GM19397 (cell line): ENCODE data around the gene ZNF177.
"Not testable (repeated sequence)": the region's sequence is repeated elsewhere in the genome, so short reads cannot be mapped to it uniquely, and the experiment has no call there.

Source experiments
- ATAC-seq: cut with Tn5 transposase; IDR thresholded peaks from one replicate; pipeline ENCODE4 v1.9.1; 2021; ENCODE audit warnings: mild to moderate bottlenecking, moderate library complexity; ENCODE audit not compliant: unreplicated experiment

ZNF177 gene

DNA sequence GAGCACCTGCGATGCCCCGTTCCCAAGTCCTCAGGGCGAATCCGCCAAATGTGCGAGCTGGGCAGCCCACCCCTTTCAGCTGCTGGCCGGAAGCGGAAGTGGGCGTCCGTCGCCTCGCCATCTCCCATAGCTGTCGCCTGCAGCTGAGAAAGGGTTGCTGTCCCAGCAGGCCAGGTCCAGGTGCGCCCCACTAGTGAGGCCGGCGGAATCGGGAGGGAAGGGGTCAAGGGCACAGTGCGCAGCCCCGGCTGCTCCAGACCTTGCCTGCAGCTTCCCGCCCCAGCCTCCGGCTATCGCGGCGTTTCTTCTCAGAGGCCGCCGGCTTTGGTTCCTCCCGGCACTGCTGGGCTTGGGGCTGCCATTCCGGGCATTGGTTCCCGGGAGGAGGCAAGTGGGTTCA is at the start of gene ZNF177:
Gene ZNF177, plus strand, starts transcription at position 109 of the 400 bp plus-strand sequence. CDS start 15,299 bp downstream, outside the sequence.
- no peak for ATAC-seq

DNA sequence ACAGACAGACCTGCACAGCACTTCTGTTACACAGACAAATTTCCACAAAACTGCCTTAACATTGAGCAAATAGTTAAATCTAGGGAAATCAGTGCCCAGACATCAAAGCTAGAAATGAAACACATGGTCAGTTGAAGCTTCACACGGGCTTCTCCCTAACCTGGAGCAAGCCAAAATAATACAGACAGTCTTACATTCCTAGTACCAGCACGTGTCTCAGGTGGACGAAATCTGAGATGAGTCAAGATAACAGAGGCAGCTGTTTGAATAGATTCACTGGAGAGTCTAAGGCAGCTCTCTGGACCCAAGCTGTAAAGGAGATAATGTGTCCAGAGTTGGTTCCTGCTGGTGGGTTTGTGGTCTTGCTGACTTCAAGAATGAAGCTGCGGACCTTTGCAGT is 49.1 kb upstream of the ZNF177 start:
- no peak for ATAC-seq

DNA sequence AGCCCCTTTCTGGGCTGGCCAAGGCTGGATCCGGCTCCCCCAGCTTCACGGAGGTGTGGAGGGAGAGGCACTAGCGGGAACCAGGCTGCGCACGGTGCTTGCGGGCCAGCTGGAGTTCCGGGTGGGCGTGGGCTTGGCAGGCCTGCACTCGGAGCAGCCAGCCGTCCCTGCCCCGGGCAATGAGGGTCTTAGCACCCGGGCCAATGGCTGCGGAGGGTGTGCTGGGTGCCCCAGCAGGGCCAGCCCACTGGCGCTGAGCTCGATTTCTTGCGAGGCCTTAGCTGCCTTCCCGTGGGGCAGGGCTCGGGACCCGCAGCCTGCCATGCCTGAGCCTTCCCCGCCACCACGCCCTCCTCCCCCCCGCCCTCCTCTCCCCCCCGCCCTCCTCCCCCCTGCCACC is 41.5 kb upstream of the ZNF177 start:
- ATAC-seq = no peak

DNA sequence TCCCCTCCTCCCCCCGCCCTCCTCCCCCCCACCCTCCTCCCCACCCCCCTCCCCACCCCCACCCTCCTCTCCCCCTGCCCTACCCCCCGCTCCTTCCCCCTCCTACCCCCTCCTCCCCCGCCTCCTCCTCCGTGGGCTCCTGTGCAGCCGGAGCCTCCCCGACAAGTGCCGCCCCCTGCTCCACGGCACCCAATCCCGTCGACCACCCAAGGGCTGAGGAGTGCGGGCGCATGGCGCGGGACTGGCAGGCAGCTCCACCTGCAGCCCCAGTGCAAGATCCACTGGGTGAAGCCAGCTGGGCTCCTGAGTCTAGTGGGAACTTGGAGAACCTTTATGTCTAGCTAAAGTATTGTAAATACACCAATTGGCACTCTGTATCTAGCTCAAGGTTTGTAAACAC is 41.1 kb upstream of the ZNF177 start:
- ATAC-seq = not testable (repeated sequence)

DNA sequence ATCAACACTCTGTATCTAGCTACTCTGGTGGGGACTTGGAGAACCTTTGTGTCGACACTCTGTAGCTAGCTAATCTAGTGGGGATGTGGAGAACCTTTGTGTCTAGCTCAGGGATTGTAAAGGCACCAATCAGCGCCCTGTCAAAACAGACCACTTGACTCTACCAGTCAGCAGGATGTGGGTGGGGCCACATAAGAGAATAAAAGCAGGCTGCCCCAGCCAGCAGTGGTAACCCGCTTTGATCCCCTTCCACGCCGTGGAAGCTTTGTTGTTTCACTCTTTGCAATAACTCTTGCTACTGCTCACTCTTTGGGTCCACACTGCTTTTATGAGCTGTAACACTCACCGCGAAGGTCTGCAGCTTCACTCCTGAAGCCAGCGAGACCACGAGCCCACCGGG is 40.6 kb upstream of the ZNF177 start:
- not testable (repeated sequence) for ATAC-seq

DNA sequence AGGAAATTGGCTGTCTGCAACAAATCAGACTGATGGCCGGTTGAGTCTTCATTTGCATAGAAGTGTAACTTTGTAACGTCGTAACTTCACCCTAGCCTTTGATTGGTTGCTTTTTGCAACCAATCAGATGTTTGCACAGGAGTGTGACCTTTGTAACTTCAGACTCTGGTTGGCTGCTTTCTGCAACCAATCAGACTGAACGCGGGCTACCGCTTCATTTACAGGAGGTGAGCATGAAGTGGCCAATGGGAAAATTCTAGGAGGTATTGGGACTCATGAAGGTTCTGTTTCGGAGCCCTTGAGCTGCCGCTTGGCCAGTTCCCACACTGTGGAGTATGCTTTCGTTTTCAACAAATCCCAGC is 39.3 kb upstream of the ZNF177 start:
- no peak for ATAC-seq

DNA sequence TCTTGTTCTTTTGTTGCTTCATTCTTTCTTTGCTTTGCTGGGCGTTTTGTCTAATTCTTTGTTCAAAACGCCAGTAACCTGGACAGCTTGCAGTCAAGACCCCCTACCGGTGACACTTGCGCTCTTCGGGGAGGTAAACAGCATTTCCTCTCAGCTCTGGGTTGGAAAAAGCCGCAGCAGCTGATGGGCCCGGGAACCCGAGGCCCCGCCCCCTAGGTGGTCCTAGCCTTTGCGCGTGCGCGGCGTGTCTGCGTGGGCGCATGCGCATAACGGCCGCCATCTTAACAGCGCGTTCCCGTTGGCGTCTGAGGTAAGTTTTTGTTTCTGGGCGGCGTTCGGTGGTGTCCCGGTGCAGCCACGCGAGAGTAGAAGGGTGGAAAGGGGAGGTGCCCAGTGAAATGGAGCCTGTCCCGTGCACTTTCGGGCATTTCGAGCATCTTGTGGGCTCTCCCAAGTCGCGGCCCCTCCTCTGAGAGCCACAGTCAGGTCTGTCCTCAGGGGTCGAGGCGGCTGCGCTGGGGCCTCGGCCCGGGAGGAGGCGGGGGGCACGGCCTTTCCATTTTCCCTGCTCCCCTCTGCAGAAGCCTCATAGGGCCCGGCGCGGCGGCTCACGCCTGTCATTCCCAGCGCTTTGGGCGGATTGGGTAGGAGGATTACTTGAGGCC is 38.8 kb upstream of the ZNF177 start, which contains the start of gene ZNF559:
Gene ZNF559, plus strand, starts transcription at position 261 of the 665 bp plus-strand sequence. CDS start 14,371 bp downstream, outside the sequence.
- peak; percentile 96 for ATAC-seq

DNA sequence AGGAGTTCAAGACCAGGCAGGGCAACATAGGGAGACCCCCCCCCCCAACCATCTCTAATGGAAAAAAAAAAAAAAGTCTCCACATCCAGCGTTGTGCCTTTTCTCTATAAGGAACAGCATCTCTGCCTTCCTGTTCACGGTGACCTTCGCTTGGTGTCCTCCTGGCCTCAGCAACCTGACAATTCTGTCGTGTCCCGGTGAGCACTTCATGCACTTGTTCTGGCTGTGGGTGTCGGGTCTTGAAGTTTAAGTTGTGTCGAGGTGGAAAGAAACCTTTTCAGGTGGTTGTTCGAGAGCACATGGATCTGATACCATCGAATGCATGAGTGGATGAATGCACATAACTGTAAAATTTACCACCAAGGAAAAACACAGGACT is 38.2 kb upstream of the ZNF177 start:
- ATAC-seq = no peak

DNA sequence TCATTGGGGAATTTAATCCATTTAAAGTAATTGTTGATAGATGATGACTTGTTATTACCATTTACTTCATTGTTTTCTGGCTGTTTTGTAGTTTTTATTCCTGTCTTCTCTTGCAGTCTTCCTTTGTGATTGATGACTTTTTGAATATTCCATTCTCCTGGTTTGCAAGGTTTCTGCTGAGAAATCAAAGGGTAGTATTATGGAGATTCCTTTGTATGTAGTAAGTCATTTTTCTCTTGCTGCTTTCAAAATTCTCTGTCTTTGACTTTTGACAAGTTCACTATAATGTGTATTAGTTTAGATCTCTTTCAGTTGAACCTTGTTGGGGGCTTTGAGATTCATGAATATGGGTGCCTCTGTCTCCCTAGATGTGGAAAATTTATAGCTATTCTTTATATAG is 32.8 kb upstream of the ZNF177 start:
- ATAC-seq = no peak

DNA sequence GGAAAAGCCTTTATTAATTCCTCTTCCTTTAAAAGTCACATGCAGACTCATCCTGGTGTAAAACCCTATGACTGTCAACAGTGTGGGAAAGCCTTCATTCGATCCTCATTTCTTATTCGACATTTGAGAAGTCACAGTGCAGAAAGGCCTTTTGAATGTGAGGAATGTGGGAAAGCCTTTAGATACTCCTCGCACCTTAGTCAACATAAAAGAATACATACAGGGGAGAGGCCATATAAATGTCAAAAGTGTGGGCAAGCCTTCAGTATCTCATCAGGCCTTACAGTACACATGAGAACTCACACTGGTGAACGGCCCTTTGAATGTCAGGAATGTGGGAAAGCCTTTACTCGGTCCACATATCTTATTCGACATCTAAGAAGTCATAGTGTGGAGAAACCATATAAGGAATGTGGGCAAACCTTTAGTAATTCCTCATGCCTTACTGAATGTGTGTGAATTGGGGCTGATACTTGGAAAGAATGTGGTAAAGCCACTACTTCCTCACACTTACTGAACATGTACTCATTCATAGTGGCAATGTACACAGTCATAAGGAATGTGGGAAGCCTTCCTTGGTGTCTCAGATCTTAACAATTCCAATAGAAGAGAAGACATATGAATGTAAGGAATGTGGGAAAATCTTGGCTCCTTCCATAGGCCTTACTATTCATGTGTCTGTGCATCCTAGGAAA is 20.1 kb upstream of the ZNF177 start:
- ATAC-seq = no peak

DNA sequence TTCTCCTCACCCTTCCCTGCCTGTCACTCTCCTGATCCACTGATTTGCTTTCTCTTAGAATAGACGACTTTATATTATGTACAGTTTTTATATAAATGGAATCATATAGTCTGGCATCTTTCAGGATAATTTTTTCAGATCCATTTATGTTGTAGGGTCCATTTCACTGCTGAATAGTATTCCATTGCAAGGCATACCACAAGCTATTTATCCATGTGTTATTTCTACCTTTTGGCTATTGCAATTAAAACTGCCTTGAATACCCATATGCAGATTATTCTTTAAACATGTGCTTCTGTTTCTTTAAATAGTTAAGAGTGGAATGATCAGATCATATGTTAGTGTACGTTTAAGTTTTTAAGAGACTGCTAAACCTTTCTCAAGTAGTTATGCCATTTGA is 17.8 kb upstream of the ZNF177 start:
- no peak for ATAC-seq

DNA sequence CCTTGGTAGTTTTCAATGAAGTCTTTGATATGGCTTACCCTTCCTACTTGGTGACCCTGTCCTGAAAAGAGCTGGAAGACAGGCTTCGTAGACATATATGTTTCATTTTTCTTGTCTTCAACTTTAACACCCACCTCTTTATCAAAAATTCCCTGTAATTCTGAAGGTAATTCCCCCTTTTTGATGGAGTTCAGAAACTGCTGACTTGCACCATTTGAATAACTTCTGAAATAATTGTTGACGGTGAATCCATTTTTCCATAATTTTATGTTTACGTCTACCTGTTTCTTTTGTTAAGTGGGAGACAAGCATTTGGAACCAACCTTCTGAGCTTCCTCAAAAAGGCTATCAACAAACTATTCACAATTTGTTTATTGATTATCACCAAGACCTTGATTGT is 14.6 kb upstream of the ZNF177 start:
- no peak for ATAC-seq

DNA sequence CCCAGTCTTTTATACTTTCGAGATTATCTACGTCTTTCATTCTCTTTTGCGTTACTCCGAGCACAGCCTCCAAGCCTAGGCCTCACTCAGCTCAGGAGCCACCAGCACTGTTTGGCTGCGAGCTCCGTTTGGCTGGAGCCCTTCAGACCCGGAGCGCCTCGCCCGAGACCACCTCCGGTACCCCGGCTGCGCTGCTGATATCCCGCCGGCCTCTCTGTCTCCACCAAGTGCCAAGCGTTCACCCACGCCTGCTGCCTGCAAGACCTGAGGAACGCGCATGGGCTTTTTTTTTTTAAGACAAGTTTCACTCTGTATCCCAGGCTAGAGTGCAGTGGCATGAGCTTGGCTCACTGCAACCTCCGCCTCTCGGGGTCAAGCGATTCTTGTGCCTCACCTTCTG is 14.1 kb upstream of the ZNF177 start:
- no peak for ATAC-seq

DNA sequence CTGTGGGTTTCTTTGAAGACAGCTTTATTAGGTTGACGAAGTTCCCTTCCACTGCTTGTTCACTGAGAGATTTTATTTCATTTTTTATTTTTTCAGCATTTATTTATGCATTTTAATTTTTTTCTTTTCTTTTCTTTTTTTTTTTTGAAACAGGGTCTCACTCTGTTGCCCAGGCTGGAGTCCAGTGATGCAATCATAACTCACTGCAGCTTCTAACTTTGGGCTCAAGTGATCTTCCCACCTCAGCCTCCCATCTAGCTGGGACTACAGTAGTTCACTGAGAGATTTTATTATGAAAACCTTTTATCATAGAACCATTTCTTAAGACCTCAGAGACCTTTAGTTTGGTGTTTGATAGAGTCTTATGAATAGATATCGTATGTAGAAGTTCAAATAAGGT is 10.3 kb upstream of the ZNF177 start:
- ATAC-seq = no peak

DNA sequence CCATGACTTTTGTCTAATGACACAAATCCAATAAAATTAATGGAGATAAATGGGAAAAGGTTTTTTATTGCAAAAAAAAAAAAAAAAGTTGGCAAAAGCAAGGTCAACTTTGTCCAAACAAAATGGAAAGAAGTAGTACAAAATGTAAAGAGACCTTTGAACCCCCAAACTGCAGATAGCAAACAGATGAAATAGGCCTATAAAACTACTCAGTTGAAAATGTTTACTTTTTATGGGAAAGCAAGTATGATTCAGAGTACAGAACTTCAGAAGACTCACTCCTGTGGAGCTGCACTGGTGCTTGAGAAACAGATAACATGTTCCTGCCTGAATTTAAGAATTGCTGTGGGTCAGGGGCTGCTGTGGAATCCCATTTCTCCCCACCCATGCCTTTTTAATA is 9.8 kb upstream of the ZNF177 start:
- no peak for ATAC-seq

DNA sequence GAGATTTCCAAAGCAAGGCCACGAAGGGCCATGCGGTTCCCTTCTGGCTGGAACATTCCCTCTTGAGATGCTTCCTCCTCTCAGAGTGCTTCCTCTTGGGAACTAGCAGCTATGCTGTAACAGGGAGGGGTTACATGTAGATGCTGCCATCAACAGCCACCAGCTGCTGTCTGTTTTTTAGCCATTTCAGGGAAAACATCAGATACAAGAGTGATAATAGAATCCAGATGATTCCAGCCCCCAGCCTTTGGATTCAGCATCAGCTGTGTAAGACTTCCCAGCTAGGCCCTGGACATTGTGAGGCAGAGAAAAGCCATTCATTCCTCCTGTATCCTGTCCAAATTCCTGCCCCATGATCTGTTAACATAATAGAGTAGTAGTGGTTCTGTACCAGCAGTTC is 8.2 kb upstream of the ZNF177 start:
- ATAC-seq = no peak

DNA sequence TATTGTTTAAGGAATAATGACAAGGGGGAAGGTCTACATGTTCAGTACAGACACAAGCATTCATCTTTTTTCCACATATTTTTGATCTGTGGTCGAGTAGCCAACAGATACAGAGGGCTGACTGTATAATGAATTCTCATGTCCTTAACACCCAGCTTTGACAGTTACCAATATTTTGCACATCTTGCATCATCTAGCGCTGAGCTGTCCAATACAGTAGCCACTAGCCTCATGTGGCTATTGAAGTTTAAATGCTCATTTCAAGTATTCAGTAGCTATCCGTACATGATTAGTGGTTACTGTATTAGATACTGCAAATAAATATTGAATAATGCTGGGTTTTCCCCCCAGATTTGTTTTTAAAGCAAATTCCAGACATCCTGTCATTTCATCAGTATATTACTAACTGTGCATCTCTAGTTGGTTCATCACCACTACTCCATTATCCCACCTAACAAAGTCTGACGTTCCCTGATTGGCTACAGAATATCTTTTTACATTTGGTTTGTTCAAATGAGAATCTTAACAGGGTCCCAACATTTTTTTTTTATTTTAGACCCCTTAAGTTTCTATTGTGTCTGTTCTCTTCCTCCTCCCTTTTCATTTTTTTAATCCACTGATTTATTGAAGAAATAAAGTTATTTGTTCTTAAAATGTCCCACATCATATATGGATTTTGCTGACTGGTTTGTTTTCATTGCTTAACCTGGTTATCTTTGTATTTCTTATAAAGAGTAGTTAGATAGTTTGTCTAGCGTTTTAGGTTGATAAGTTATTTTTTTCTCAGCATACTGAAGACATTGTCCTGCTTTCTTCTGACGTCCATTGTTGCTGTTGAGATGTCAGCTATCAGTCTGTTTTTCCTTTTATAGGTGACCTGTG is 8.2 kb downstream of the ZNF177 start:
- no peak for ATAC-seq

DNA sequence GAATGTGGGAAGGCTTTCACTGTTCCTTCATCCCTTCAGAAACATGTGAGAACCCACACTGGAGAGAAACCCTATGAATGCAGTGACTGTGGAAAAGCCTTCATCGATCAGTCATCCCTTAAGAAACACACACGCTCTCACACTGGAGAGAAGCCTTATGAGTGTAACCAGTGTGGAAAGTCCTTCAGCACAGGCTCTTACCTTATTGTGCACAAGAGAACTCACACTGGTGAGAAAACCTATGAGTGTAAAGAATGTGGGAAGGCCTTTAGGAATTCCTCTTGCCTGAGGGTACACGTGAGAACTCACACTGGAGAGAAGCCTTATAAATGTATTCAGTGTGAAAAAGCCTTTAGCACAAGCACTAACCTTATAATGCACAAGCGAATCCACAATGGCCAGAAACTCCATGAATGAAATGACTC is 18.6 kb downstream of the ZNF177 start:
- ATAC-seq = no peak

DNA sequence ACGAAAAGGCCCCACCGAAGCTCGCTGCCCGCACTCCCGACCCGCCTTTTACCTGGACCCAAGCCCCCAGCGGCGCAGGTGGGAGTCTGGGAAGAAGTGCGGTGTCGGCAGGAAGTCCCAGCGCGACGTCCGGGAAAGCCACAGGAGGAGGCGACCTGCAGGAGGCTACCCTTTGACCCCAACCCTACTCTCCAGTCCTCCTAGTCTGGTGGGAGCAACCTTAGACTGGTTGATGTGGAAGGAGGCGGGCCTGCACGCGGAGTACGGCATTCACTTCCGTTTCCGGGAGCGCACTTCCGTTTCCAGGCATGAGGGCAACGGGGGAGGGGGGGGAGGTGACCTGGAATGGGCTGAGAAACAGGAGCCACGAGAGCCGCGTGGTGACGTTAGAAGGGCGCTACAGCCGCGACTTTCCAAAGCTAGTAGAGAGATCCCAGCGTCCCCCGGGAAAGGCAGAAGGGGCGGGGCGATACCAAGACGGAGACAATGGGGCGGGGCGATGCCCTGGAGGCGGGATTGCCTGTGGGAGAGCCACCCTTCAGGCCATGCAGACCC is 44.1 kb downstream of the ZNF177 start:
- ATAC-seq = no peak

DNA sequence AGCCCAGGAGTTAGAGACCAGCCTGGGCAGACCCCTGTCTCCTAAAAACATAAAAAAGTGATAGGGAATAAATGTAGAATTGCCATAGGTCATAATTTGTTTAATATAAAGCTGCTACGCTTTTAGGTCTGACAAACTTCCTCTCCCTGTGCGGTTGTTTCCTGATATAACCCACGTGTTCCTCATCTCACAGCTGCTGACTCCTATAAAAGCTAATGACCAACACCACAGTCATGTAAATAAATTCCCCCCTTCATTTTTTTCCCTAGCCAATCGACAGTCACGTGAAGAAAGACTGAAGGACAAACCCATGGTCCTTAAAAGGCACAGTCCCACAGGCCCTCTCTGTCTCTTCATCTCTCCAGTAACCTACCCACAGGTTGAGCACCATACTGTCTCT is 45.0 kb downstream of the ZNF177 start:
- ATAC-seq = no peak

DNA sequence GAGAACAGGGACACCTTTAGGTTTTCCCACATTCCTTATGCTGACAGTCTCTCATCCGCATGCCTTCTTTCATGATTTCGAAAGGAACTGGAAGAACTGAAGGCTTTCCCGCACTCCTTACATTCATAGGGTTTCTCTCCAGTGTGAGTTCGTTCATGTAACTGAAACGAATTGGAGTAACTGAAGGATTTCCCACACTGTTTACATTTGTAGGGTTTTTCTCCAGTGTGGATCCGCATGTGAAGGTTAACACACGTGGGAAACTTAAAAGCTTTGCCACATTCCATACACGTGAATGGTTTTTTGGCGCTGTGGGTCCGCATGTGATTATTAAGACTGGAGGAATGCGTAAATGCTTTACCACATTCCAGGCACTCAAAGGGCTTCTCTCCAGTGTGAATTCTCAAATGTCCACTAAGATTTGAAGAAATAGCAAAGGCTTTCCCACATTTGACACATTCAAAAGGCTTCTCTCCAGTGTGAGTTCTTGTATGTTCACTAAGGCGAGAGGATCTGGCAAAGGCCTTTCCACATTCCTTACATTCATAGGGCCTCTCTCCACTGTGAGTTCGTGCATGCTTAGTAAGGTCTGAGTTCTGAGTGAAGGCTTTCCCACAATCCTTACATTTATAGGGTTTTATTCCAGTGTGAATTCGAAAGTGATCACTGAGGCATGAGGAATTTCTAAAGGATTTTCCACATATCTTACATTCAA is 50.6 kb downstream of the ZNF177 start:
- ATAC-seq = no peak
